ENCODE measurements around the gene MIGA1. TPM values are rescaled to one million over a fixed set of nuclear protein-coding genes. Genes with fewer than 3 reads are reported as not detected.
"Not testable (repeated sequence)": the region's sequence is repeated elsewhere in the genome, so short reads cannot be mapped to it uniquely, and the experiment has no call there.

MIGA1 gene
- total RNA-seq, 1 experiment from 2014 or later: 19.1 TPM

DNA sequence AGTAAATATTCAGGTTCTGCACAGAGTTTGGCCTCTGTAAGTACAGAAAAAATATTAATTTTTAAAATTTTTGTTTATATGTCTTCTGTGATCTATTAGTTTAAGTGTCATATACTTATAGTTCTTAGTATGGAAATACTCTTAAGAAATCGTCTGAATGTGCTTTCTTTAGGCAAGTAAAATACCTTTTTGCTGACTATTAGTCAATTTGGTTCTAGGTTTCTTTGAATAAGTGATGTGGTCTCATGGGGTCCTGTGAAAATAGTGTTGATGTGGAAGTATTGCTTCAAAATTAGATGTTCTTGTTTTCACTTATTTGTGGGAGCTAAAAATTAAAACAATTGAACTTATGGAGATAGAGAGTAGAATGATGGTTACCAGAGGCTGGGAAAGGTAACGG lies 23.9 kb downstream of the MIGA1 start:
- TF ChIP-seq, protein P1, sequence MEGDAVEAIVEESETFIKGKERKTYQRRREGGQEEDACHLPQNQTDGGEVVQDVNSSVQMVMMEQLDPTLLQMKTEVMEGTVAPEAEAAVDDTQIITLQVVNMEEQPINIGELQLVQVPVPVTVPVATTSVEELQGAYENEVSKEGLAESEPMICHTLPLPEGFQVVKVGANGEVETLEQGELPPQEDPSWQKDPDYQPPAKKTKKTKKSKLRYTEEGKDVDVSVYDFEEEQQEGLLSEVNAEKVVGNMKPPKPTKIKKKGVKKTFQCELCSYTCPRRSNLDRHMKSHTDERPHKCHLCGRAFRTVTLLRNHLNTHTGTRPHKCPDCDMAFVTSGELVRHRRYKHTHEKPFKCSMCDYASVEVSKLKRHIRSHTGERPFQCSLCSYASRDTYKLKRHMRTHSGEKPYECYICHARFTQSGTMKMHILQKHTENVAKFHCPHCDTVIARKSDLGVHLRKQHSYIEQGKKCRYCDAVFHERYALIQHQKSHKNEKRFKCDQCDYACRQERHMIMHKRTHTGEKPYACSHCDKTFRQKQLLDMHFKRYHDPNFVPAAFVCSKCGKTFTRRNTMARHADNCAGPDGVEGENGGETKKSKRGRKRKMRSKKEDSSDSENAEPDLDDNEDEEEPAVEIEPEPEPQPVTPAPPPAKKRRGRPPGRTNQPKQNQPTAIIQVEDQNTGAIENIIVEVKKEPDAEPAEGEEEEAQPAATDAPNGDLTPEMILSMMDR (IDR thresholded peaks at IDR 0.05; ENCODE audit: unreplicated experiment): no peak
- no peak for DNase-seq
- H3K4me1 Mint-ChIP-seq (ENCODE audit: low read depth, unreplicated experiment): peaks cover 8% of the 10 kb centered on the region
- no peak overlapping the region for H3K4me3 Mint-ChIP-seq (ENCODE audit: low read depth, unreplicated experiment)
- H3K9me3 Mint-ChIP-seq (ENCODE audit: low read depth, unreplicated experiment): no peaks in the 10 kb centered on the region
- intact Hi-C loops (cut with micrococcal nuclease; ENCODE audit: unreplicated experiment): no loop called here
- H3K27ac Mint-ChIP-seq (ENCODE audit: unreplicated experiment): no peak overlapping the region
- H3K27me3 Mint-ChIP-seq (ENCODE audit: unreplicated experiment): no peaks in the 10 kb centered on the region
- H3K36me3 Mint-ChIP-seq (ENCODE audit: insufficient read depth, unreplicated experiment): peaks cover 19% of the 10 kb centered on the region
- no TSS peak for BruUV-seq (replicated peaks)
- CTCF ChIA-PET: interaction anchor here (0.8 kb wide), 1 partner anchor 11 kb away, joined by 3 read pairs; no protein-coding TSS in a partner anchor

GRCh38 chr1:77809787-77810462 lies 30.5 kb downstream of the MIGA1 start:
- H3K27ac Mint-ChIP-seq (ENCODE audit: unreplicated experiment); H3K9me3 Mint-ChIP-seq (ENCODE audit: low read depth, unreplicated experiment); H3K4me3 Mint-ChIP-seq (ENCODE audit: low read depth, unreplicated experiment); BruUV-seq (replicated peaks); CTCF ChIA-PET; H3K27me3 Mint-ChIP-seq (ENCODE audit: unreplicated experiment); H3K36me3 Mint-ChIP-seq (ENCODE audit: insufficient read depth, unreplicated experiment); DNase-seq; H3K4me1 Mint-ChIP-seq (ENCODE audit: low read depth, unreplicated experiment); intact Hi-C loops (cut with micrococcal nuclease; ENCODE audit: unreplicated experiment): not testable (repeated sequence)

DNA sequence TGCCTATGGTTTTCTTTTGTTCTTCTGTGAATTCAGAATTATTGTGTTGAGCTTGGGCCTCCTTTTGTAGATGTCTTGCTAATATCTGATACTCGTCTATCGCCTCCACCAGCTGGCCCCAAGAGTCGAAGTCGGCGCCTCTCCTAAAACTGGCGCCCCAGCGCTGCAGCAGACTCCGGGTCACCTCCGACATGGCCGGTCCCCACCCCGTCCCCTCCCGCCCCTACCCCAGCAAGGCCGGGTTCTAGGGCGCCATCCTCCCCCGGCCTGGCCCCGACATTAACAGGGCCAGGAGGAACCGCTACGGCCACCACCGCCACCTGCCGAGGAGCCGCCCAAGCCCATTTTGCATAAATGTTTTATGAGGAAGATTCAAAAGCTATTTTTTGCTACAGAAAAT lies 32.1 kb downstream of the MIGA1 start:
- CTCF ChIA-PET; H3K36me3 Mint-ChIP-seq (ENCODE audit: insufficient read depth, unreplicated experiment); H3K27me3 Mint-ChIP-seq (ENCODE audit: unreplicated experiment); H3K4me3 Mint-ChIP-seq (ENCODE audit: low read depth, unreplicated experiment); BruUV-seq (replicated peaks); H3K9me3 Mint-ChIP-seq (ENCODE audit: low read depth, unreplicated experiment); intact Hi-C loops (cut with micrococcal nuclease; ENCODE audit: unreplicated experiment); H3K27ac Mint-ChIP-seq (ENCODE audit: unreplicated experiment); H3K4me1 Mint-ChIP-seq (ENCODE audit: low read depth, unreplicated experiment); DNase-seq: not testable (repeated sequence)

- BruUV-seq (replicated peaks): no TSS peak
- TF ChIP-seq, protein P1 (IDR thresholded peaks at IDR 0.05; ENCODE audit: unreplicated experiment): no peak
- Mint-ChIP-seq H3K4me1 (ENCODE audit: low read depth, unreplicated experiment) (no peaks in the 10 kb centered on the region), H3K36me3 (ENCODE audit: insufficient read depth, unreplicated experiment) (peaks cover 12% of the 10 kb centered on the region), H3K27ac (ENCODE audit: unreplicated experiment) (no peak overlapping the region), H3K9me3 (ENCODE audit: low read depth, unreplicated experiment) (no peaks in the 10 kb centered on the region), H3K4me3 (ENCODE audit: low read depth, unreplicated experiment) (no peak overlapping the region), H3K27me3 (ENCODE audit: unreplicated experiment) (no peaks in the 10 kb centered on the region)
- intact Hi-C loops (cut with micrococcal nuclease; ENCODE audit: unreplicated experiment): no loop called here
- DNase-seq: no peak
- CTCF ChIA-PET: interaction anchor here (0.7 kb wide), 2 partner anchors 516 to 1451 kb away, joined by 3 to 5 read pairs; no protein-coding TSS in a partner anchor
These were observed 38.1 kb downstream of the MIGA1 start for GRCh38 chr1:77817368-77818209.

DNA sequence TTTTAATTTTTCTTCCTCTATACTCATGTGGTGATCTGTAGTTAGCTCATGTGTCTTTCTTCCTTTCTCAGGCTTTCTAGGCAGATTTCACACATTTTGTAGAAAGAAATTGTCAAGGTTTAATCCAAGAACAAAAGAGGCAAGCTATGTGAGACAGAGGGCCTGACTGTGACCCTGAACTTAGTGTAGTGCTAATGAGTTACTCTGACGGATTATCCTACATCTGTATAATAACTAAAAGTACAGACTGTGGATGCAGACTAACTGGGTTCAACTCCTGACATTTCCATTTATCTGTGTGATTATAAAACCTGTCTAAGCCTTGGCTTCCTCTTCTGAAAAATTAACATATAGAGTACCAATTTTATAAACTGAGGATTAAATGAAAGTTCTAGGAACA lies 40.7 kb downstream of the MIGA1 start:
- no peak for DNase-seq
- intact Hi-C loops (cut with micrococcal nuclease; ENCODE audit: unreplicated experiment): no loop called here
- TF ChIP-seq, protein P1 (IDR thresholded peaks at IDR 0.05; ENCODE audit: unreplicated experiment): no peak
- H3K27me3 Mint-ChIP-seq (ENCODE audit: unreplicated experiment): no peaks in the 10 kb centered on the region
- CTCF ChIA-PET: no interaction called here
- no peak overlapping the region for H3K4me3 Mint-ChIP-seq (ENCODE audit: low read depth, unreplicated experiment)
- H3K36me3 Mint-ChIP-seq (ENCODE audit: insufficient read depth, unreplicated experiment): peaks cover 12% of the 10 kb centered on the region
- no TSS peak for BruUV-seq (replicated peaks)
- no peak overlapping the region for H3K27ac Mint-ChIP-seq (ENCODE audit: unreplicated experiment)
- H3K4me1 Mint-ChIP-seq (ENCODE audit: low read depth, unreplicated experiment): peaks cover 2% of the 10 kb centered on the region
- H3K9me3 Mint-ChIP-seq (ENCODE audit: low read depth, unreplicated experiment): no peaks in the 10 kb centered on the region

Measured in Calu3 (cell line).